Testis (tissue), 3 donors: ENCODE data around the gene OR52E4. TPM values are rescaled to one million over a fixed set of nuclear protein-coding genes. Genes with fewer than 3 reads are reported as not detected.

Source experiments
- DNase-seq: peaks from one replicate; pipeline ENCODE4 v3.0.0-alpha.2; 2019
- H3K27ac ChIP-seq, 2 donors: fragments of 200-600 bp; sonication (generic); one replicate each; pipeline ENCODE4 v1.5.1; 2019
- H3K27me3 ChIP-seq: fragments of 200-600 bp; sonication (generic); one replicate; pipeline ENCODE4 v1.5.1; 2019
- H3K36me3 ChIP-seq: fragments of 200-600 bp; sonication (generic); one replicate; pipeline ENCODE4 v1.5.1; 2017; ENCODE audit warnings: low read depth; ENCODE audit errors: missing control alignments
- H3K4me1 ChIP-seq: fragments of 200-600 bp; sonication (generic); one replicate; pipeline ENCODE4 v1.5.1; 2019
- H3K4me3 ChIP-seq, 2 donors: fragments of 200-600 bp; sonication (generic); one replicate each; pipeline ENCODE4 v1.5.1; 2017 to 2019
- H3K9me3 ChIP-seq: fragments of 200-600 bp; sonication (generic); one replicate; pipeline ENCODE4 v1.5.1; 2017
- CTCF ChIP-seq, 3 experiments: fragments of 450-650 bp in 2 of 3; fragments of 200-600 bp in 1 of 3; sonication (generic) in 1 of 3; IDR thresholded peaks; one replicate each; pipeline ENCODE4 v1.5.1; 2016 to 2019; ENCODE audit warnings: antibody characterized with exemption in 3 of 3, mild to moderate bottlenecking in 2 of 3, moderate library complexity in 1 of 3
- POLR2A ChIP-seq: fragments of 450-650 bp; IDR thresholded peaks from one replicate; pipeline ENCODE4 v1.6.1; 2017; ENCODE audit warnings: antibody characterized with exemption, mild to moderate bottlenecking, moderate library complexity
- WGBS, 2 donors: methylation state at CpG; one replicate each; pipeline ENCODE4 v1.1.5; 2018; 5-methylcytosine and 5-hydroxymethylcytosine counted together
- intact Hi-C: fragments of 100-400 bp; cut with DNase I; formaldehyde crosslinking; loops from one replicate; pipeline ENCODE4 v1.15.1; 2023; ENCODE audit warnings: low total_unique reads
- polyA plus RNA-seq: library from polyadenylated mRNA; stranded (reverse); fragments of 350-450 nt; fragmentation: Illumina TruSeq; extraction: RNeasy Lipid Tissue Mini Kit (QIAGEN cat#74804); gene quantifications from one replicate; pipeline ENCODE4 v1.2.3, GENCODE V29; 2014; ENCODE audit warnings: low read depth, low replicate concordance; ENCODE audit not compliant: insufficient read depth
- total RNA-seq, 2 donors: library from RNA; depleted of rRNA; stranded (reverse); fragments of >200 nt; gene quantifications; one replicate each; pipeline ENCODE4 v1.2.3, GENCODE V29; 2016

OR52E4 gene
- total and polyA plus RNA-seq, 3 donors from 2014 or later: not detected

- H3K27ac ChIP-seq: no peak overlapping the region
- H3K27me3 ChIP-seq: no peaks in the 10 kb centered on the region
- no peak for DNase-seq
- H3K4me3 ChIP-seq: no peak overlapping the region
- H3K9me3 ChIP-seq: no peaks in the 10 kb centered on the region
- no peaks in the 10 kb centered on the region for H3K36me3 ChIP-seq
- TF ChIP-seq CTCF (IDR thresholded peaks at IDR 0.05) (no peak), POLR2A (no peak)
- intact Hi-C loops: no loop called here
- WGBS, 2 donors: 93 to 96% methylated on average over 8 of the region's 8 CpGs
- H3K4me1 ChIP-seq: no peaks in the 10 kb centered on the region
Observed at GRCh38 chr11:5931061-5931460, 50.6 kb downstream of the OR52E4 start.

GRCh38 chr11:5932671-5933070, 52.2 kb downstream of the OR52E4 start:
- TF ChIP-seq POLR2A: no peak
- no peak for TF ChIP-seq CTCF (IDR thresholded peaks at IDR 0.05)
- DNase-seq: no peak
- H3K36me3 ChIP-seq: no peaks in the 10 kb centered on the region
- H3K27ac ChIP-seq: no peak overlapping the region
- no peaks in the 10 kb centered on the region for H3K9me3 ChIP-seq
- no peak overlapping the region for H3K4me3 ChIP-seq
- intact Hi-C loops: no loop called here
- H3K4me1 ChIP-seq: no peaks in the 10 kb centered on the region
- WGBS, 2 donors: 92 to 95% methylated on average over 11 of the region's 11 CpGs
- no peaks in the 10 kb centered on the region for H3K27me3 ChIP-seq

GRCh38 chr11:5933116-5933515, 52.7 kb downstream of the OR52E4 start:
- 96% methylated on average over 10 of the region's 10 CpGs for WGBS, 2 donors
- Histone ChIP-seq H3K27ac (no peak overlapping the region), H3K27me3 (no peaks in the 10 kb centered on the region), H3K4me3 (no peak overlapping the region), H3K36me3 (no peaks in the 10 kb centered on the region), H3K9me3 (no peaks in the 10 kb centered on the region), H3K4me1 (no peaks in the 10 kb centered on the region)
- no peak for DNase-seq
- TF ChIP-seq POLR2A (no peak), CTCF (IDR thresholded peaks at IDR 0.05) (no peak)
- intact Hi-C loops: no loop called here

Other genes with a start within 250 kb of the OR52E4 start
- 10 to 100 TPM; 10.8 to 16.2 TPM for gene TRIM5, start 195.6 kb upstream of the OR52E4 start, total RNA-seq
- 8.8 TPM for gene TRIM5, start 195.6 kb upstream of the OR52E4 start, polyA plus RNA-seq
- 10 to 100 TPM; 25.0 to 30.3 TPM for gene TRIM22, start 190.8 kb upstream of the OR52E4 start, total RNA-seq
- 25.0 TPM for gene TRIM22, start 190.8 kb upstream of the OR52E4 start, polyA plus RNA-seq
- gene OR56B1, start 144.2 kb upstream of the OR52E4 start, total RNA-seq: under 1 TPM; 0.16 to 0.25 TPM
- not detected for gene OR56B1, start 144.2 kb upstream of the OR52E4 start, polyA plus RNA-seq
- gene OR52N4, start 126.4 kb upstream of the OR52E4 start, total RNA-seq: 1 to 10 TPM in 1 of 2 donors, not detected in 1; 1.1 TPM
- 0.44 TPM for gene OR52N4, start 126.4 kb upstream of the OR52E4 start, polyA plus RNA-seq
- 1 to 10 TPM; 2.0 to 2.5 TPM for gene OR52N5, start 97.3 kb upstream of the OR52E4 start, total RNA-seq
- gene OR52N5, start 97.3 kb upstream of the OR52E4 start, polyA plus RNA-seq: not detected
- 1 to 10 TPM; 1.6 to 1.7 TPM for gene OR52N1, start 89.4 kb upstream of the OR52E4 start, total RNA-seq
- gene OR52N1, start 89.4 kb upstream of the OR52E4 start, polyA plus RNA-seq: not detected
- gene OR52N2, start 71.7 kb upstream of the OR52E4 start, total RNA-seq: not detected
- 0.44 TPM for gene OR52N2, start 71.7 kb upstream of the OR52E4 start, polyA plus RNA-seq
- gene OR52E6, start 38.7 kb upstream of the OR52E4 start, total RNA-seq: 1 to 10 TPM; 1.2 to 1.4 TPM
- gene OR52E6, start 38.7 kb upstream of the OR52E4 start, polyA plus RNA-seq: not detected
- 1 to 10 TPM; 3.0 to 4.6 TPM for gene OR52E8, start 22.9 kb upstream of the OR52E4 start, total RNA-seq
- gene OR52E8, start 22.9 kb upstream of the OR52E4 start, polyA plus RNA-seq: not detected
- not detected for gene OR52E5, start 12.6 kb downstream of the OR52E4 start, total RNA-seq
- gene OR52E5, start 12.6 kb downstream of the OR52E4 start, polyA plus RNA-seq: not detected
- 1 to 10 TPM in 1 of 2 donors, under 1 TPM in 1; 0.87 to 1.0 TPM for gene OR56A3, start 61.6 kb downstream of the OR52E4 start, total RNA-seq
- 0.90 TPM for gene OR56A3, start 61.6 kb downstream of the OR52E4 start, polyA plus RNA-seq
- gene OR56A5, start 87.9 kb downstream of the OR52E4 start, total RNA-seq: not detected
- not detected for gene OR56A5, start 87.9 kb downstream of the OR52E4 start, polyA plus RNA-seq
- gene OR52L1, start 106.4 kb downstream of the OR52E4 start, total RNA-seq: under 1 TPM in 1 of 2 donors, not detected in 1; 0.79 TPM
- not detected for gene OR52L1, start 106.4 kb downstream of the OR52E4 start, polyA plus RNA-seq
- gene OR56A4, start 126.3 kb downstream of the OR52E4 start, total RNA-seq: under 1 TPM in 1 of 2 donors, not detected in 1; 0.55 TPM
- not detected for gene OR56A4, start 126.3 kb downstream of the OR52E4 start, polyA plus RNA-seq
- gene OR56A1, start 150.1 kb downstream of the OR52E4 start, total RNA-seq: under 1 TPM; 0.06 to 0.16 TPM
- gene OR56A1, start 150.1 kb downstream of the OR52E4 start, polyA plus RNA-seq: not detected
- not detected for gene OR56B4, start 227.1 kb downstream of the OR52E4 start, total RNA-seq
- not detected for gene OR56B4, start 227.1 kb downstream of the OR52E4 start, polyA plus RNA-seq